GM23248 (cell line): ENCODE measurements around the gene ACAP1.

Source experiments
- EZH2 ChIP-seq: fragments of 200-600 bp; sonication (generic); IDR thresholded peaks from 2 replicates; pipeline ENCODE4 v1.6.1; 2018; ENCODE audit warnings: antibody characterized with exemption, mild to moderate bottlenecking; ENCODE audit not compliant: insufficient read depth, poor library complexity, severe bottlenecking
- EZH2phosphoT487 ChIP-seq: fragments of 200-600 bp; sonication (generic); IDR thresholded peaks from 2 replicates; pipeline ENCODE4 v1.6.1; 2018; ENCODE audit warnings: antibody characterized with exemption, moderate library complexity, mild to moderate bottlenecking, low read depth; ENCODE audit not compliant: insufficient read depth

DNA sequence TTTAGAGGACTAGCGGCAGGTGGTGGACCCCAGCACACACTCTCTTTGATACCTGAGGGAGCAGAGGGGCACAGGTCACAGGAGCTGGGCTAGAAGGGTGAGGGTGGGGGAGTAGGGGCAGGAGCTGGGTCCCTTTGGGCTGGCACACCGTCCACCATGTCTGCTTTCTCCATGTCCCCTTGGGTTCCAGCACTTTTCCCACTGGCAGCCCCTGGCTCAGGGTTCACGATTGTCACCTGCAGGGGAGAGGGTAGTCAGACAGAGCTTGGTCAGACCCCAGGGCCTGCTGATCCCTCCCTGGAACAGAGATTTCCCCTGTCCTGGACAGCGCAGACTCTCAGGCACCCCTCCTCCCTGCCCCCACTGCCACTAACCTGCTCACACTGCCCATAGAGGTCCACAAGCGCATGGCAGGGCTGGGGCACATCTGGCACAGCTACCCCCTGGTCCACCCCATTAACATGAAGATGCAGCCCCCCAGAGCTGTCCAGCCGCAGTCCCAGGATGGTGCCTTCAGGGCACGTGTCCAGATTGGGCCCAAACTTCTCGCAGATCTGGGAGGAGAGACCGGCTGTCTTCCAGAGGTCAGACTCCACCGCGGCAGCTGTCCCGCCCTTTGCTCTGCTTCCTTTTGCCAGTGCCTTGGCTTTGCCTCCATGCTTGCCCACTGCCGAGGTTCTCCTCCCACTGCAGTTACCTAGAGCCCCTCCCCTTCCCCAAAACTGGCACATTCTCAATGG is 18.0 kb upstream of the ACAP1 start:
- TF ChIP-seq EZH2, result no peak
- no peak for TF ChIP-seq EZH2phosphoT487
